ENCODE measurements around the gene YPEL1. TPM values are rescaled to one million over a fixed set of nuclear protein-coding genes. Genes with fewer than 3 reads are reported as not detected.
"Not testable (repeated sequence)": the region's sequence is repeated elsewhere in the genome, so short reads cannot be mapped to it uniquely, and the experiment has no call there.

Gene YPEL1
- total RNA-seq, 1 donor from 2014 or later = 32.2 TPM

GRCh38 chr22:21730535-21731308 lies 4.9 kb downstream of the YPEL1 start:
- no peak overlapping the region for H3K27ac ChIP-seq
- peaks cover 75% of the 10 kb centered on the region for H4K20me1 ChIP-seq (ENCODE audit: low read depth)

GRCh38 chr22:21729184-21729583 lies 6.4 kb downstream of the YPEL1 start:
- H3K4me2 ChIP-seq; H3K27me3 ChIP-seq; H3K9me3 Mint-ChIP-seq; H3K36me3 Mint-ChIP-seq; H3K36me3 ChIP-seq; H3K9me3 ChIP-seq (ENCODE audit: low read depth); H3K9ac ChIP-seq; H3K27ac ChIP-seq; H2AFZ ChIP-seq (replicated peaks); H3K27me3 Mint-ChIP-seq (ENCODE audit: insufficient read depth, low read depth); H3K4me3 Mint-ChIP-seq; H3K27ac Mint-ChIP-seq; H3K4me3 ChIP-seq; DNase-seq (ENCODE audit: low spot score); H3F3A ChIP-seq (ENCODE audit: low read depth); H3K4me1 ChIP-seq: not testable (repeated sequence)
- peaks cover 14% of the 10 kb centered on the region for H3K4me1 Mint-ChIP-seq
- Histone ChIP-seq H3K79me2 (ENCODE audit: low read depth) (peaks cover 77% of the 10 kb centered on the region), H4K20me1 (ENCODE audit: low read depth) (peaks cover 75% of the 10 kb centered on the region)

More at GRCh38 chr22:21730535-21731308, 4.9 kb downstream of the YPEL1 start:
- no peaks in the 10 kb centered on the region for H3K9me3 ChIP-seq (ENCODE audit: low read depth)
- no peak for DNase-seq (ENCODE audit: low spot score)
- H3K27me3 ChIP-seq = no peaks in the 10 kb centered on the region
- no peak overlapping the region for H3K4me3 Mint-ChIP-seq
- no peak overlapping the region for H3K4me2 ChIP-seq
- H3K4me3 ChIP-seq = no peak overlapping the region
- peaks cover 22% of the 10 kb centered on the region for H3K4me1 Mint-ChIP-seq
- peaks cover 10% of the 10 kb centered on the region for H3K4me1 ChIP-seq
- H3K36me3 Mint-ChIP-seq = peaks cover 2% of the 10 kb centered on the region
- peaks cover 74% of the 10 kb centered on the region for H3K79me2 ChIP-seq (ENCODE audit: low read depth)
- H3K27ac Mint-ChIP-seq = no peak overlapping the region
- no peaks in the 10 kb centered on the region for H3K9me3 Mint-ChIP-seq
- peaks cover 14% of the 10 kb centered on the region for H3F3A ChIP-seq (ENCODE audit: low read depth)
- TF ChIP-seq CTCF (IDR thresholded peaks at IDR 0.05) (no peak), EZH2 (IDR thresholded peaks at IDR 0.05) (no peak), EZH2phosphoT487 (IDR thresholded peaks at IDR 0.05) (no peak)
- H3K9ac ChIP-seq = no peak overlapping the region
- peaks cover 5% of the 10 kb centered on the region for H3K36me3 ChIP-seq
- no peaks in the 10 kb centered on the region for H3K27me3 Mint-ChIP-seq (ENCODE audit: insufficient read depth, low read depth)
- H2AFZ ChIP-seq (replicated peaks) = no peak overlapping the region

GRCh38 chr22:21728270-21728669 lies 7.3 kb downstream of the YPEL1 start:
- Histone ChIP-seq H2AFZ (replicated peaks) (no peak overlapping the region), H3K4me1 (no peaks in the 10 kb centered on the region), H3K9ac (no peak overlapping the region), H3K9me3 (ENCODE audit: low read depth) (no peaks in the 10 kb centered on the region), H3K4me2 (no peak overlapping the region), H3K4me3 (no peak overlapping the region), H3K36me3 (no peaks in the 10 kb centered on the region), H3K79me2 (ENCODE audit: low read depth) (peaks cover 67% of the 10 kb centered on the region), H3K27ac (no peak overlapping the region), H4K20me1 (ENCODE audit: low read depth) (peaks cover 66% of the 10 kb centered on the region), H3K27me3 (no peaks in the 10 kb centered on the region), H3F3A (ENCODE audit: low read depth) (peaks cover 8% of the 10 kb centered on the region)
- H3K27me3 Mint-ChIP-seq (ENCODE audit: insufficient read depth, low read depth) = no peaks in the 10 kb centered on the region
- no peak for DNase-seq (ENCODE audit: low spot score)
- TF ChIP-seq CTCF (IDR thresholded peaks at IDR 0.05) = no peak
- no peak overlapping the region for H3K4me3 Mint-ChIP-seq
- H3K4me1 Mint-ChIP-seq = peaks cover 5% of the 10 kb centered on the region
- peaks cover 2% of the 10 kb centered on the region for H3K36me3 Mint-ChIP-seq
- no peak overlapping the region for H3K27ac Mint-ChIP-seq
- H3K9me3 Mint-ChIP-seq = no peaks in the 10 kb centered on the region

- H3K4me3 Mint-ChIP-seq = no peak overlapping the region
- no peaks in the 10 kb centered on the region for H3K27me3 ChIP-seq
- TF ChIP-seq CTCF (IDR thresholded peaks at IDR 0.05) (no peak), EZH2phosphoT487 (IDR thresholded peaks at IDR 0.05) (no peak), EZH2 (IDR thresholded peaks at IDR 0.05) (no peak)
- H3K27ac Mint-ChIP-seq = no peak overlapping the region
- H3K4me1 Mint-ChIP-seq = peaks cover 5% of the 10 kb centered on the region
- peaks cover 8% of the 10 kb centered on the region for H3F3A ChIP-seq (ENCODE audit: low read depth)
- H3K4me2 ChIP-seq = no peak overlapping the region
- no peaks in the 10 kb centered on the region for H3K36me3 ChIP-seq
- no peak overlapping the region for H3K4me3 ChIP-seq
- H2AFZ ChIP-seq (replicated peaks) = no peak overlapping the region
- H3K9me3 Mint-ChIP-seq = no peaks in the 10 kb centered on the region
- H4K20me1 ChIP-seq (ENCODE audit: low read depth) = peaks cover 61% of the 10 kb centered on the region
- no peaks in the 10 kb centered on the region for H3K27me3 Mint-ChIP-seq (ENCODE audit: insufficient read depth, low read depth)
- no peak for DNase-seq (ENCODE audit: low spot score)
- H3K27ac ChIP-seq = no peak overlapping the region
- no peaks in the 10 kb centered on the region for H3K9me3 ChIP-seq (ENCODE audit: low read depth)
- H3K9ac ChIP-seq = no peak overlapping the region
- H3K79me2 ChIP-seq (ENCODE audit: low read depth) = peaks cover 62% of the 10 kb centered on the region
- peaks cover 2% of the 10 kb centered on the region for H3K36me3 Mint-ChIP-seq
- H3K4me1 ChIP-seq = no peaks in the 10 kb centered on the region
Measured at GRCh38 chr22:21727768-21728167, 7.8 kb downstream of the YPEL1 start.

All from neural progenitor cell (in vitro differentiated cells).